Lower lobe of right lung (tissue), 2 donors: ENCODE measurements around the gene RAD51B. TPM values are rescaled to one million over a fixed set of nuclear protein-coding genes. Genes with fewer than 3 reads are reported as not detected.

Experiments used
- ATAC-seq, 2 donors: fragments of 200-7000 bp; cut with Tn5 transposase; one replicate each; pipeline ENCODE4 v1.9.1; 2020 to 2022; ENCODE audit warnings: mild to moderate bottlenecking in 2 of 2, moderate library complexity in 2 of 2
- DNase-seq: peaks from one replicate; pipeline ENCODE4 v3.0.0-alpha.2; 2020
- H3K27ac ChIP-seq: fragments of 200-600 bp; one replicate; pipeline ENCODE4 v1.8.0; 2022
- H3K27me3 ChIP-seq: fragments of 200-600 bp; one replicate; pipeline ENCODE4 v1.8.0; 2022; ENCODE audit warnings: low read depth
- H3K36me3 ChIP-seq: fragments of 200-600 bp; one replicate; pipeline ENCODE4 v1.8.0; 2022; ENCODE audit warnings: mild to moderate bottlenecking
- H3K4me1 ChIP-seq: fragments of 200-600 bp; one replicate; pipeline ENCODE4 v1.8.0; 2022
- H3K4me3 ChIP-seq: fragments of 200-600 bp; one replicate; pipeline ENCODE4 v1.8.0; 2022; ENCODE audit warnings: mild to moderate bottlenecking
- H3K9me3 ChIP-seq: fragments of 200-600 bp; one replicate; pipeline ENCODE4 v1.8.0; 2022
- CTCF ChIP-seq: fragments of 200-600 bp; IDR thresholded peaks from one replicate; pipeline ENCODE4 v1.8.0; 2022; ENCODE audit warnings: antibody characterized with exemption, mild to moderate bottlenecking
- intact Hi-C: fragments of 100-400 bp; cut with DNase I; formaldehyde crosslinking; loops from one replicate; pipeline ENCODE4 v1.11.0; 2022
- total RNA-seq: library from RNA; stranded (reverse); fragmentation: NEBNext Ultra II Directional; extraction: Animal tissue kit (Norgen Biotek cat#: 25700); gene quantifications from one replicate; pipeline ENCODE4 v1.2.1, GENCODE V29; 2021
- donor health status: DM: no; HTN: yes; CAD: no; lungs with severe emphysema.

Gene RAD51B
- total RNA-seq, 1 donor from 2014 or later = 22.2 TPM

DNA sequence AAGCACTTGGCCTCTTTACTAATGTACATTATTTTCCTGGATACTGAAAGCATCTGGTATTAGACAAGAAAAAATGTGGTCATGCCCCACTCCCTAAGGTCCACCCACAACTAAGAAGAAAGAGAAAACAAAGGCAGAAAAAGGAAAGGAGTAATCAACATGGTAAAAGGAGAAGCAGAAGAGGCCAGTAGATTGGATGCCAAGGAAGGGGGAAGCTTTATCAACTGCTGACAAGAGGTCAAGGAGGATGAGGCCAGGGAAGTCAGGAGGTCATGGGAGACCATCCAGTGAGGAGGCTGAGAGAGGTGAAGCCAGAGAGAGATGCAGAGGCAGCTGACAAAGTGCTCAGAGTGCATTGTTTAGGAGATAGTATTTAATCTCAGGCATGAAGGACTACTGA lies 589.8 kb downstream of the RAD51B start:
- TF ChIP-seq CTCF = no peak
- peak in 1 of 2 donors; percentile 29 for ATAC-seq
- intact Hi-C loops = no loop called here
- Histone ChIP-seq H3K36me3 (no peaks in the 10 kb centered on the region), H3K9me3 (no peaks in the 10 kb centered on the region), H3K27me3 (no peaks in the 10 kb centered on the region), H3K27ac (no peak overlapping the region), H3K4me1 (peaks cover 9% of the 10 kb centered on the region), H3K4me3 (no peak overlapping the region)
- DNase-seq = no peak

- no peaks in the 10 kb centered on the region for H3K36me3 ChIP-seq
- ATAC-seq = no peak
- no peak overlapping the region for H3K27ac ChIP-seq
- intact Hi-C loops = no loop called here
- H3K4me3 ChIP-seq = no peak overlapping the region
- H3K27me3 ChIP-seq = no peaks in the 10 kb centered on the region
- no peak for DNase-seq
- no peak for TF ChIP-seq CTCF
- H3K4me1 ChIP-seq = peaks cover 3% of the 10 kb centered on the region
- no peaks in the 10 kb centered on the region for H3K9me3 ChIP-seq
Observed at GRCh38 chr14:68412505-68413465, 593.2 kb downstream of the RAD51B start.

DNA sequence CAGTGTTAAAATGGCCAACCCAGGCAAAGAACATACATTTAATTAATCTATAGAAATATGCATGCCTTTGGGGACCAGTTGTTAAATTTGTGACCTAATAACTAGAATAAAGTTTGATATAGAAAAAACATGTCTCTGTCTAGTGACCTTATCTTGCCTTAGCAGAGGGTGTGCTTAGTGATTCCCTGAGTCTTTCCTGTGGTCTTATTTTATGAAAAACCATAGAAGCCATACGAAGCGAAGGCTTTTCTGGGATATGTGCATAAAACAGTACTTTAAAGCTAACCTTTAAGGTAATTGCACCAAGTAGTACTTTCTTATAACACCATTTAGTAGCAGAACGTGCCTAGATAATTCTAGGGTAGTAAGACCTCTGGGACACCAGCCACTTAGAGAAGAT lies 593.9 kb downstream of the RAD51B start:
- no peak for TF ChIP-seq CTCF
- no peaks in the 10 kb centered on the region for H3K27me3 ChIP-seq
- H3K9me3 ChIP-seq = no peaks in the 10 kb centered on the region
- ATAC-seq (no peak), DNase-seq (no peak)
- no peak overlapping the region for H3K27ac ChIP-seq
- no peak overlapping the region for H3K4me3 ChIP-seq
- peaks cover 3% of the 10 kb centered on the region for H3K4me1 ChIP-seq
- intact Hi-C loops = no loop called here
- no peaks in the 10 kb centered on the region for H3K36me3 ChIP-seq

GRCh38 chr14:68414121-68414520 lies 594.5 kb downstream of the RAD51B start:
- TF ChIP-seq CTCF = no peak

DNA sequence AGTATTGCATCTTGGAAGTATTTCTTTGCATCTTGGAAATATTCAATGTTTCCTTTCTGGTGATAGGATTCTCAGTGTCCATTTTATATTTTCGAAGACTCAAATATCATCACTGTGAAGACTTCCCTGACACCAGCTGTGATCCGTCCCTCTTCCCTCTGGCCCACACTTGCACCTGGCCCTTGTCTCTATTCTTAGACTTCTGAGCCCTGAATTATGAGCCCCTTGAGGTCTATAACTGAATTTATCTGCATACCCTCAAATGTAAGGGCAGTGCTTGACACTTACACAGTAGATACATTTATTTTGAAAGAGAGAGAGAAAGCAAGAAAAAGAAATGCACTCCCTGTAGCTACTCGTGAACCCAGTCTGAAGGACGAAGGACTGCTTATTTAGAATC lies 596.6 kb downstream of the RAD51B start:
- Histone ChIP-seq H3K4me3 (no peak overlapping the region), H3K27ac (no peak overlapping the region), H3K9me3 (no peaks in the 10 kb centered on the region), H3K4me1 (no peaks in the 10 kb centered on the region), H3K36me3 (no peaks in the 10 kb centered on the region), H3K27me3 (no peaks in the 10 kb centered on the region)
- no peak for TF ChIP-seq CTCF
- intact Hi-C loops = no loop called here
- DNase-seq = no peak
- ATAC-seq = no peak

More at GRCh38 chr14:68414121-68414520, 594.5 kb downstream of the RAD51B start:
- H3K27ac ChIP-seq = no peak overlapping the region
- ATAC-seq = no peak
- intact Hi-C loops = no loop called here
- no peak for DNase-seq
- H3K9me3 ChIP-seq = no peaks in the 10 kb centered on the region
- no peaks in the 10 kb centered on the region for H3K27me3 ChIP-seq
- H3K4me1 ChIP-seq = peaks cover 3% of the 10 kb centered on the region
- no peak overlapping the region for H3K4me3 ChIP-seq
- H3K36me3 ChIP-seq = no peaks in the 10 kb centered on the region
